Muscle of leg (tissue), 11 donors: ENCODE results near the gene UBQLN4. TPM values are rescaled to one million over a fixed set of nuclear protein-coding genes. Genes with fewer than 3 reads are reported as not detected.
"Not testable (repeated sequence)": the region's sequence is repeated elsewhere in the genome, so short reads cannot be mapped to it uniquely, and the experiment has no call there.

ENCODE experiments used
- DNase-seq: peaks from one replicate; pipeline ENCODE4 v3.0.0; 2013
- H3K27ac ChIP-seq: one replicate; pipeline ENCODE4 v1.5.1; 2013; ENCODE audit warnings: mild to moderate bottlenecking, low read length, control low read depth
- H3K27me3 ChIP-seq: one replicate; pipeline ENCODE4 v1.6.1; 2013; ENCODE audit warnings: low read length; ENCODE audit not compliant: control insufficient read depth, insufficient read depth
- H3K36me3 ChIP-seq: one replicate; pipeline ENCODE4 v1.6.1; 2013; ENCODE audit warnings: low read length; ENCODE audit not compliant: control insufficient read depth, insufficient read depth
- H3K4me1 ChIP-seq: one replicate; pipeline ENCODE4 v1.6.1; 2013; ENCODE audit warnings: low read length; ENCODE audit not compliant: control insufficient read depth, insufficient read depth
- H3K4me3 ChIP-seq: one replicate; pipeline ENCODE4 v1.5.1; 2013; ENCODE audit warnings: low read length, control low read depth
- H3K9me3 ChIP-seq: replicated peaks from 2 replicates; pipeline ENCODE4 v1.6.1; 2013; ENCODE audit warnings: low read depth, low read length; ENCODE audit not compliant: control insufficient read depth
- WGBS: methylation state at CpG from one replicate; pipeline ENCODE4 v1.1.5; 2013; ENCODE audit warnings: missing lambda C conversion rate; ENCODE audit not compliant: insufficient coverage; 5-methylcytosine and 5-hydroxymethylcytosine counted together
- polyA plus RNA-seq, 8 donors: library from polyadenylated mRNA; unstranded; fragments of 120-200 nt; gene quantifications; one replicate each; pipeline versions ENCODE4 v1.2.1 to v1.2.3, GENCODE V29; 2013; ENCODE audit warnings: inconsistent platforms in 1 of 8, low replicate concordance in 1 of 8; ENCODE audit not compliant: insufficient read length in 8 of 8, insufficient read depth in 1 of 8
- total RNA-seq: library from RNA; stranded (reverse); fragments of 120-200 nt; gene quantifications from one replicate; pipeline ENCODE4 v1.2.4, GENCODE V29; 2013

Gene UBQLN4
- total and polyA plus RNA-seq, 9 donors, result 19.2 to 48.0 (median 43.4) TPM

DNA sequence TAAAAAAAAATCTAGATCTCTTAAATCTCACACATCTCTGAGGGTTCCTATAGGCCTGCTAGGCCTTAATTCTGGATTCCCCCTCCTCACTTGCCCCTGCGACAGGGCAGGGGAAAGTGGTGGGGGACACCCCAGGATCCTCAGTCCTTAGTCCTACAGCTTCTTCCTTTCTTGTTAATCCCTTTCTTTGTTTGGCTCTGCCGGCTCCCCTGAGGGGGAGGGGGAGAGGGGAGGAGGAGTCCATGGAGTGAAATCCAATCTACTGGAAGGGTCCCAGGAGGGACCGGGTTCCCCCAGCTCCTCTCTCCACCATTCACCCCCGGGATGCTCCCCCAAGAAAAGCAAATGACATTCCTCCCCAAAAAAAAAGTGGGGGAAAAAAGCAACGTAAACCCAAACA is 20.1 kb upstream of the UBQLN4 start:
- no peak overlapping the region for H3K4me3 ChIP-seq
- H3K36me3 ChIP-seq, result peaks cover 43% of the 10 kb centered on the region
- H3K27me3 ChIP-seq, result no peaks in the 10 kb centered on the region
- DNase-seq, result no peak
- no CpG with 5 or more reads among the region's 5 CpGs for WGBS
- no peaks in the 10 kb centered on the region for H3K9me3 ChIP-seq
- no peak overlapping the region for H3K27ac ChIP-seq
- peaks cover 59% of the 10 kb centered on the region for H3K4me1 ChIP-seq

- peaks cover 43% of the 10 kb centered on the region for H3K36me3 ChIP-seq
- no peaks in the 10 kb centered on the region for H3K9me3 ChIP-seq
- WGBS, result 25% methylated on average over 1 of the region's 1 CpG
- peaks cover 54% of the 10 kb centered on the region for H3K4me1 ChIP-seq
- H3K4me3 ChIP-seq, result no peak overlapping the region
- DNase-seq, result no peak
- H3K27me3 ChIP-seq, result no peaks in the 10 kb centered on the region
- H3K27ac ChIP-seq, result no peak overlapping the region
Observed at GRCh38 chr1:156073110-156073687, 19.6 kb upstream of the UBQLN4 start.

DNA sequence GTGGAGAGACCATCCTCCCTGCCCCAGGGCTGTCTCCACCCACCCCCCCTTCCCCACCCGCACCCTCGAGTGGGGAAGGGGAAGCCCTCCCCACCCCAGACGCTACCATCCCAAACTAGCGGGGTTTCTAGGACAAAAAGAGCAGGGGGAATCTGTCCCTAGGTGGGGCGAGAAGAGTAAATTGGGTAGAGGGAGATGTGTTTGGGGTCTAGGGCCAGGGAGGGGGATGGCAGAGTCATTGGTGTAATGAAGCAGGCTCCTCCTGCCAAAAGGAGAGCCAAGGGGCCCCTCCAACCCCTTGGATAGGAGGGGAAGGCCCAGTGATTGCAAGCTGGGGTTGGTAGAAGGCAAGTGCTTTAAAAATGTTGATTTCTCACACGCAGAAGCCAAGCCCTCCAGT is 18.7 kb upstream of the UBQLN4 start:
- Histone ChIP-seq H3K4me3 (no peak overlapping the region), H3K36me3 (peaks cover 36% of the 10 kb centered on the region), H3K27ac (no peak overlapping the region), H3K27me3 (no peaks in the 10 kb centered on the region), H3K4me1 (peaks cover 46% of the 10 kb centered on the region), H3K9me3 (no peaks in the 10 kb centered on the region)
- WGBS, result no CpG with 5 or more reads among the region's 6 CpGs
- no peak for DNase-seq

- not testable (repeated sequence) for H3K27ac ChIP-seq, DNase-seq, H3K27me3 ChIP-seq, H3K4me3 ChIP-seq, H3K9me3 ChIP-seq
- H3K36me3 ChIP-seq, result peaks cover 27% of the 10 kb centered on the region
- 92% methylated on average over 2 of the region's 7 CpGs for WGBS
- H3K4me1 ChIP-seq, result peaks cover 37% of the 10 kb centered on the region
Observed at GRCh38 chr1:156071332-156071816, 17.8 kb upstream of the UBQLN4 start.

DNA sequence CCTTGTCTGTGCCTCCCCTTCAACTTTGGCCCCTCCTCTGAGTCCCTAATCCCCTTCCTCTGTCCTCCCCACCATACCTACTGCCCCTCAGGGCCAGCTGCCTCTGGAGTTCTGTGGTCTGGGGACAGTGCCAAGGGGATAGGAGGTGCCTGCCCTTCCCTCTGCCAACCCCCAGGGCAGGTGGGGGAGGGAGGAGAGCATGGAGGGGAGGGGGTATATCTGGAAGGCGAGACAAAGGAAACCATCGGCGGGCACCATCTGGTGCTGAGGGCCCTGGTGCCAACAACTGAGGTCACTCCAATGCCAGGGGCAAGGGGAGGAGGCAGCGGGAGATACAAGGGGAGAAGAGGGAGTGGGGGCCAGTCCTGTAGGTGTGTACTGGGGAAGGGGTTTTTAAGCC is 16.9 kb upstream of the UBQLN4 start:
- WGBS, result 55% methylated on average over 3 of the region's 4 CpGs
- Histone ChIP-seq H3K4me1 (peaks cover 29% of the 10 kb centered on the region), H3K27ac (peak overlapping the region; percentile 69), H3K27me3 (no peaks in the 10 kb centered on the region), H3K4me3 (no peak overlapping the region), H3K9me3 (no peaks in the 10 kb centered on the region), H3K36me3 (peaks cover 19% of the 10 kb centered on the region)
- DNase-seq, result peak; percentile 61

- Histone ChIP-seq H3K4me3 (no peak overlapping the region), H3K36me3 (peaks cover 11% of the 10 kb centered on the region), H3K27me3 (no peaks in the 10 kb centered on the region), H3K4me1 (peaks cover 21% of the 10 kb centered on the region), H3K27ac (peak overlapping the region; percentile 69), H3K9me3 (no peaks in the 10 kb centered on the region)
- 88% methylated on average over 3 of the region's 3 CpGs for WGBS
- no peak for DNase-seq
Observed at GRCh38 chr1:156069490-156070455, 16.2 kb upstream of the UBQLN4 start.

GRCh38 chr1:156067262-156067661 is 13.7 kb upstream of the UBQLN4 start:
- peaks cover 14% of the 10 kb centered on the region for H3K4me1 ChIP-seq
- H3K27ac ChIP-seq, result no peak overlapping the region
- H3K27me3 ChIP-seq, result no peaks in the 10 kb centered on the region
- 23% methylated on average over 1 of the region's 2 CpGs for WGBS
- H3K4me3 ChIP-seq, result no peak overlapping the region
- no peak for DNase-seq
- H3K9me3 ChIP-seq, result no peaks in the 10 kb centered on the region
- H3K36me3 ChIP-seq, result no peaks in the 10 kb centered on the region

DNA sequence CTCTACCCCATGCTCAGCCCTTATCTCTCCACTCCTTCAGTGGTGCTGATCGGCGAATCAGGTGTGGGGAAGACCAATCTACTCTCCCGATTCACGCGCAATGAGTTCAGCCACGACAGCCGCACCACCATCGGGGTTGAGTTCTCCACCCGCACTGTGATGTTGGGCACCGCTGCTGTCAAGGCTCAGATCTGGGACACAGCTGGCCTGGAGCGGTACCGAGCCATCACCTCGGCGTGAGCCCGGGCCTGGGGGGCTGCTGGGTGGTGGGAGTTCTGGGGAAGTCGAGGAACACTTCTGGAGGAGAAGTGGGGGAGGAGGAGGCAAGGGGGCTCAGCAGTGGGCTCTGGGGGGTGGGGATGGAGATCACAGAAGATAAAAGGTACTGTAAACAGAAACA is 12.3 kb upstream of the UBQLN4 start:
- Histone ChIP-seq H3K27me3 (no peaks in the 10 kb centered on the region), H3K9me3 (no peaks in the 10 kb centered on the region), H3K36me3 (no peaks in the 10 kb centered on the region), H3K4me1 (peaks cover 13% of the 10 kb centered on the region), H3K27ac (no peak overlapping the region), H3K4me3 (no peak overlapping the region)
- no peak for DNase-seq
- 53% methylated on average over 12 of the region's 16 CpGs for WGBS

DNA sequence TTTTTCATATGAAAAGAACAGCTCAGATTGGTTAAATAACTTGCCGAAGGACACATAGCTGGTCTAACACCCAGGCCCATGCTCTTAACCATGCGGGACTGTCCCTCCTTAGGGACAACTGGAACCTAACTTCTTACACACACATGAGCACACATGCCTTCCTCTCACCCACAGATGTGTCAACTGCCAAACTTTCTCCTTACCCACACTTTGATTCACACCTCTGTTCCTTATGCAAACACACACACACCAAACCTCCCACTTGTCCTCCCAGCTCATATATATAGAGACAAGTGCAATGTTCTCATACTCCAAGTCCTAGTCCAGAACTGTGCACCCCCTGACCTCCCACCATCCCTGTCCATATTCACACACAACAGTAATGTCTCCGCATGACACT is 11.6 kb upstream of the UBQLN4 start:
- Histone ChIP-seq H3K27me3 (no peaks in the 10 kb centered on the region), H3K36me3 (no peaks in the 10 kb centered on the region), H3K9me3 (no peaks in the 10 kb centered on the region), H3K4me3 (no peak overlapping the region), H3K27ac (no peak overlapping the region), H3K4me1 (peaks cover 8% of the 10 kb centered on the region)
- no peak for DNase-seq
- WGBS, result 76% methylated on average over 3 of the region's 3 CpGs

- no peak for DNase-seq
- Histone ChIP-seq H3K27ac (no peak overlapping the region), H3K27me3 (no peaks in the 10 kb centered on the region), H3K9me3 (no peaks in the 10 kb centered on the region), H3K36me3 (no peaks in the 10 kb centered on the region), H3K4me3 (no peak overlapping the region), H3K4me1 (peaks cover 2% of the 10 kb centered on the region)
- WGBS, result no CpG with 5 or more reads among the region's 2 CpGs
Observed at GRCh38 chr1:156064615-156065014, 11.0 kb upstream of the UBQLN4 start.
